ENCODE measurements around the gene C19orf25. TPM values are rescaled to one million over a fixed set of nuclear protein-coding genes. Genes with fewer than 3 reads are reported as not detected.

Gene C19orf25
- total and polyA plus RNA-seq, 2 of the 13 experiments (the other 11 are each of a cell fraction or from before 2014, with no cell fraction given): 14.2 to 32.4 TPM

GRCh38 chr19:1457031-1457739 is 21.8 kb downstream of the C19orf25 start (continued):
- TF ChIP-seq ZSCAN31 (CRISPR knock-in tag; IDR thresholded peaks at IDR 0.05; ENCODE audit: low read depth): 0 out of 2 replicates have a peak, but pooled peaks have one; percentile 24
- TF ChIP-seq ZHX1 (CRISPR knock-in tag; IDR thresholded peaks at IDR 0.05; ENCODE audit: low read depth): peak; percentile 63; the same call in 1 of the 2 replicates
- no peak for TF ChIP-seq GTF2F1 (IDR thresholded peaks at IDR 0.05; ENCODE audit: low read length)
- no peak for TF ChIP-seq ZBTB8A (CRISPR knock-in tag; IDR thresholded peaks at IDR 0.05; ENCODE audit: borderline replicate concordance, low read depth)
- TF ChIP-seq SSRP1 (CRISPR knock-in tag; IDR thresholded peaks at IDR 0.05): no peak
- TF ChIP-seq POLR2A (IDR thresholded peaks at IDR 0.05; ENCODE audit: insufficient read depth in 1 of 2, low read depth in 2 of 2, low read length in 2 of 2): no peak
- peak; percentile 54; the same call in 1 of the 2 replicates for TF ChIP-seq ZNF253 (CRISPR knock-in tag; IDR thresholded peaks at IDR 0.05; ENCODE audit: borderline replicate concordance)
- TF ChIP-seq, protein P1, sequence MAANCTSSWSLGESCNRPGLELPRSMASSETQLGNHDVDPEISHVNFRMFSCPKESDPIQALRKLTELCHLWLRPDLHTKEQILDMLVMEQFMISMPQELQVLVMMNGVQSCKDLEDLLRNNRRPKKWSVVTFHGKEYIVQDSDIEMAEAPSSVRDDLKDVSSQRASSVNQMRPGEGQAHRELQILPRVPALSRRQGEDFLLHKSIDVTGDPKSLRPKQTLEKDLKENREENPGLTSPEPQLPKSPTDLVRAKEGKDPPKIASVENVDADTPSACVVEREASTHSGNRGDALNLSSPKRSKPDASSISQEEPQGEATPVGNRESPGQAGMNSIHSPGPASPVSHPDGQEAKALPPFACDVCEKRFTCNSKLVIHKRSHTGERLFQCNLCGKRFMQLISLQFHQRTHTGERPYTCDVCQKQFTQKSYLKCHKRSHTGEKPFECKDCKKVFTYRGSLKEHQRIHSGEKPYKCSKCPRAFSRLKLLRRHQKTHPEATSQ (CRISPR knock-in tag; IDR thresholded peaks at IDR 0.05; ENCODE audit: borderline replicate concordance): no peak
- TF ChIP-seq ZNF652 (CRISPR knock-in tag; IDR thresholded peaks at IDR 0.05; ENCODE audit: borderline replicate concordance, low read depth): no peak
- no peak for TF ChIP-seq CBX2 (IDR thresholded peaks at IDR 0.05; ENCODE audit: low read depth, low read length)
- no peak for TF ChIP-seq CBX2 (CRISPR knock-in tag; IDR thresholded peaks at IDR 0.05; ENCODE audit: low read depth)
- TF ChIP-seq ZMYM4 (CRISPR knock-in tag; IDR thresholded peaks at IDR 0.05): no peak
- no peak for TF ChIP-seq ZNF557 (CRISPR knock-in tag; IDR thresholded peaks at IDR 0.05)
- no peak for TF ChIP-seq ZNF615 (CRISPR knock-in tag; IDR thresholded peaks at IDR 0.05; ENCODE audit: borderline replicate concordance)
- TF ChIP-seq PRDM10 (CRISPR knock-in tag; IDR thresholded peaks at IDR 0.05; ENCODE audit: low read depth): no peak
- TF ChIP-seq RXRA (CRISPR knock-in tag; IDR thresholded peaks at IDR 0.05): no peak
- TF ChIP-seq ARNT (IDR thresholded peaks at IDR 0.05): no peak
- no peak for TF ChIP-seq ZNF264 (CRISPR knock-in tag; IDR thresholded peaks at IDR 0.05)
- TF ChIP-seq ZNF468 (CRISPR knock-in tag; IDR thresholded peaks at IDR 0.05): 0 out of 2 replicates have a peak, but pooled peaks have one; percentile 59
- TF ChIP-seq KDM6A (CRISPR knock-in tag; IDR thresholded peaks at IDR 0.05; ENCODE audit: low read depth): no peak
- TF ChIP-seq ZNF292 (CRISPR knock-in tag; IDR thresholded peaks at IDR 0.05; ENCODE audit: borderline replicate concordance, low read depth): no peak
- TF ChIP-seq PATZ1 (CRISPR knock-in tag; IDR thresholded peaks at IDR 0.05): peak; percentile 24; the same call in 1 of the 2 replicates
